ENCODE results near the gene LEMD1. TPM values are rescaled to one million over a fixed set of nuclear protein-coding genes. Genes with fewer than 3 reads are reported as not detected.

Gene LEMD1
- 15.0 and 79.0 TPM in 2 replicates for total RNA-seq (ENCODE audit: low replicate concordance)

- H3K27ac Mint-ChIP-seq, result no peak within 1 kb of the TSS
- H3K4me3 ChIP-seq, result no peak within 1 kb of the TSS
Observed at GRCh38 chr1:205421798-205422197, at the start of gene LEMD1. LEMD1 (minus strand) TSS chr1:205422056; CDS start chr1:205420536, 1,520 bp downstream.

DNA sequence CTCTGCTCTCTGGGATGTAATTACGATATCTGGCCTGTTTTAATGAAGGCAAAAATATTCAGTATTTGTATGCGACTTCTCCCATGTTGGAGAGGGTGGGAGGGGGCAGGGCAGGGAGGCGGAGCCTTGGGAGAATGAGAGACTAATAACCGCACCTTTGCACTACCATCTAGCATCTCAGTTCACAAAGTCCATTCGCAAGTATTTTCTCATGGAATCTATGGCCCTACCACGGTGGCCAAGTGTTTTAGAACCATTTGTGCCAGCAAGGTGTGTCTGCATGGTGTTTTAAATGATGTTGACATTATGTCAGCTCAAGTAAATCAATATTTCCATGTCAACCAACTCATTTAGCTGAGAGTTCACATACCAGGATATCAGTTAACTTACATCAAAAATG is 48.3 kb upstream of the LEMD1 start:
- H3K27ac ChIP-seq, result no peak overlapping the region
- peaks cover 7% of the 10 kb centered on the region for H3K9me3 Mint-ChIP-seq
- no peaks in the 10 kb centered on the region for H3K36me3 Mint-ChIP-seq
- no peak overlapping the region for H3K4me3 Mint-ChIP-seq
- no peak overlapping the region for H3K4me3 ChIP-seq
- no peak overlapping the region for H3K9ac ChIP-seq
- no peak overlapping the region for H3K27ac Mint-ChIP-seq
- H4K20me1 ChIP-seq (ENCODE audit: low read depth), result no peaks in the 10 kb centered on the region
- H3K4me1 Mint-ChIP-seq, result peaks cover 34% of the 10 kb centered on the region
- peaks cover 29% of the 10 kb centered on the region for H3K27me3 ChIP-seq
- peaks cover 24% of the 10 kb centered on the region for H3K27me3 Mint-ChIP-seq (ENCODE audit: insufficient read depth, low read depth)
- H3K9me3 ChIP-seq (ENCODE audit: low read depth), result no peaks in the 10 kb centered on the region
- no peak for DNase-seq (ENCODE audit: low spot score)
- H3F3A ChIP-seq (ENCODE audit: low read depth), result peaks cover 9% of the 10 kb centered on the region
- no peak overlapping the region for H2AFZ ChIP-seq (replicated peaks)
- TF ChIP-seq, protein P1, sequence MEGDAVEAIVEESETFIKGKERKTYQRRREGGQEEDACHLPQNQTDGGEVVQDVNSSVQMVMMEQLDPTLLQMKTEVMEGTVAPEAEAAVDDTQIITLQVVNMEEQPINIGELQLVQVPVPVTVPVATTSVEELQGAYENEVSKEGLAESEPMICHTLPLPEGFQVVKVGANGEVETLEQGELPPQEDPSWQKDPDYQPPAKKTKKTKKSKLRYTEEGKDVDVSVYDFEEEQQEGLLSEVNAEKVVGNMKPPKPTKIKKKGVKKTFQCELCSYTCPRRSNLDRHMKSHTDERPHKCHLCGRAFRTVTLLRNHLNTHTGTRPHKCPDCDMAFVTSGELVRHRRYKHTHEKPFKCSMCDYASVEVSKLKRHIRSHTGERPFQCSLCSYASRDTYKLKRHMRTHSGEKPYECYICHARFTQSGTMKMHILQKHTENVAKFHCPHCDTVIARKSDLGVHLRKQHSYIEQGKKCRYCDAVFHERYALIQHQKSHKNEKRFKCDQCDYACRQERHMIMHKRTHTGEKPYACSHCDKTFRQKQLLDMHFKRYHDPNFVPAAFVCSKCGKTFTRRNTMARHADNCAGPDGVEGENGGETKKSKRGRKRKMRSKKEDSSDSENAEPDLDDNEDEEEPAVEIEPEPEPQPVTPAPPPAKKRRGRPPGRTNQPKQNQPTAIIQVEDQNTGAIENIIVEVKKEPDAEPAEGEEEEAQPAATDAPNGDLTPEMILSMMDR (IDR thresholded peaks at IDR 0.05), result no peak
- TF ChIP-seq EZH2phosphoT487 (IDR thresholded peaks at IDR 0.05) (no peak), EZH2 (IDR thresholded peaks at IDR 0.05) (no peak)
- no peaks in the 10 kb centered on the region for H3K36me3 ChIP-seq
- H3K4me1 ChIP-seq, result peaks cover 14% of the 10 kb centered on the region
- no peak overlapping the region for H3K4me2 ChIP-seq
- no peaks in the 10 kb centered on the region for H3K79me2 ChIP-seq (ENCODE audit: low read depth)

More at GRCh38 chr1:205421798-205422197, at the start of gene LEMD1:
- TF ChIP-seq, protein P1 (IDR thresholded peaks at IDR 0.05), result no peak
- TF ChIP-seq EZH2 (IDR thresholded peaks at IDR 0.05) (no peak), EZH2phosphoT487 (IDR thresholded peaks at IDR 0.05) (no peak)
- Mint-ChIP-seq H3K4me1 (peaks cover 34% of the 10 kb centered on the region), H3K27me3 (ENCODE audit: insufficient read depth, low read depth) (peaks cover 4% of the 10 kb centered on the region), H3K4me3 (no peak within 1 kb of the TSS), H3K36me3 (peaks cover 24% of the 10 kb centered on the region), H3K9me3 (no peaks in the 10 kb centered on the region)
- Histone ChIP-seq H3K4me2 (no peak within 1 kb of the TSS), H3K9me3 (ENCODE audit: low read depth) (no peaks in the 10 kb centered on the region), H2AFZ (replicated peaks) (no peak within 1 kb of the TSS), H3K79me2 (ENCODE audit: low read depth) (no peaks in the 10 kb centered on the region), H3K4me1 (peaks cover 30% of the 10 kb centered on the region), H3K9ac (no peak within 1 kb of the TSS), H4K20me1 (ENCODE audit: low read depth) (no peaks in the 10 kb centered on the region), H3F3A (ENCODE audit: low read depth) (peaks cover 2% of the 10 kb centered on the region), H3K36me3 (no peaks in the 10 kb centered on the region), H3K27ac (no peak within 1 kb of the TSS), H3K27me3 (peaks cover 14% of the 10 kb centered on the region)
- DNase-seq (ENCODE audit: low spot score), result no peak

DNA sequence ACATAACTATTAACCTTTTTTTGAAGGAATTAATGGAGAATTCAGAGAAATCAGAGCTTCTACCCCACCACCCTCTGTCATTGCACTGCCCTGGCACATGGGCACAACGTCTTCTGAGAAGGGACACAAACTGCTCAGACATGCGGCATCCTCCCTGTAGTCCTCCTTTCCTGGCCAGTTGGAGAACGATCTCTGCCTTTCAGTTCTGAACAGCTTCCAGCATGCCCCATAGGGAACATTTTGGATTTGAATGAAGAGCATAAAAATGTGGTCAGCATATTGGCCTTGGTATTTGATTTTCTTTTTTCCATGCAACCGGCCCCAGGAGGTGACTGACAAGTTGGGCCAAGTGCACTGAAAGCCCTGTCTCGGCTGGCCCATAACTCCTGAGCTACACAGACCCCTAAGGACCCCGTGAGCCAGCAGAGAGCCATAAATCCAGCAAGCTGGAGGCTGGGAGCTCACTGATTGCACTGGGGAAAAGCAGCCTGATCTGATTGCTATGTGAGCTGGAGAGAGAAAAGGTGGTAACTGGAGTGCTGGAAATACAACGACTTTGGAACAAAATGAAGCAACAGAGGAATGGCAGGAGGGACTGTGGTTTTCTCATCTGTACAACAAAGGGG is 44.9 kb upstream of the LEMD1 start:
- Histone ChIP-seq H2AFZ (replicated peaks) (no peak overlapping the region), H4K20me1 (ENCODE audit: low read depth) (no peaks in the 10 kb centered on the region), H3K27ac (no peak overlapping the region), H3K4me1 (peaks cover 8% of the 10 kb centered on the region), H3K79me2 (ENCODE audit: low read depth) (no peaks in the 10 kb centered on the region), H3K4me3 (no peak overlapping the region), H3K9ac (no peak overlapping the region), H3F3A (ENCODE audit: low read depth) (peaks cover 9% of the 10 kb centered on the region), H3K36me3 (no peaks in the 10 kb centered on the region), H3K4me2 (peak overlapping the region; percentile 42), H3K9me3 (ENCODE audit: low read depth) (no peaks in the 10 kb centered on the region), H3K27me3 (no peaks in the 10 kb centered on the region)
- Mint-ChIP-seq H3K36me3 (no peaks in the 10 kb centered on the region), H3K27me3 (ENCODE audit: insufficient read depth, low read depth) (peaks cover 9% of the 10 kb centered on the region), H3K4me3 (no peak overlapping the region), H3K9me3 (no peaks in the 10 kb centered on the region), H3K4me1 (peaks cover 17% of the 10 kb centered on the region), H3K27ac (peak overlapping the region; percentile 23)
- TF ChIP-seq EZH2 (IDR thresholded peaks at IDR 0.05) (no peak), EZH2phosphoT487 (IDR thresholded peaks at IDR 0.05) (no peak)
- TF ChIP-seq, protein P1 (IDR thresholded peaks at IDR 0.05), result no peak
- DNase-seq (ENCODE audit: low spot score), result peak; percentile 24

Data from neural progenitor cell (in vitro differentiated cells).